CD4-positive, CD25-positive, alpha-beta regulatory T cell (primary cell): Measurements from ENCODE around the gene ABHD6. TPM values are rescaled to one million over a fixed set of nuclear protein-coding genes. Genes with fewer than 3 reads are reported as not detected.
A peak's percentile ranks its signal among the peaks of the same experiment; 100 is the strongest.
"Not testable (repeated sequence)": the region's sequence is repeated elsewhere in the genome, so short reads cannot be mapped to it uniquely, and the experiment has no call there.

ENCODE experiments used
- ATAC-seq, 2 donors: fragments of 150-1000 bp; cut with Tn5 transposase; one replicate each; pipeline ENCODE4 v1.10.0; 2021; ENCODE audit warnings: low read depth in 2 of 2, moderate number of reproducible peaks in 2 of 2, moderate library complexity in 1 of 2
- DNase-seq, 3 donors: peaks; one replicate each; pipeline versions ENCODE4 v3.0.0 to v3.0.0-alpha.2; 2012 to 2022; ENCODE audit warnings: mixed read lengths in 1 of 3
- H3K27ac ChIP-seq: one replicate; pipeline ENCODE4 v1.7.0; 2013; ENCODE audit warnings: mild to moderate bottlenecking, low read length; ENCODE audit not compliant: insufficient read depth, poor library complexity, severe bottlenecking
- H3K27me3 ChIP-seq: one replicate; pipeline ENCODE4 v1.7.0; 2013; ENCODE audit warnings: low read length; ENCODE audit not compliant: control insufficient read depth, insufficient read depth
- H3K36me3 ChIP-seq: one replicate; pipeline ENCODE4 v1.7.0; 2013; ENCODE audit warnings: mild to moderate bottlenecking, low read length, moderate library complexity; ENCODE audit not compliant: control insufficient read depth, insufficient read depth
- H3K4me1 ChIP-seq: 2 replicates; pipeline ENCODE4 v1.7.0; 2013; ENCODE audit warnings: mild to moderate bottlenecking, low read length; ENCODE audit not compliant: insufficient read depth, control insufficient read depth, poor library complexity, severe bottlenecking
- H3K4me3 ChIP-seq: one replicate; pipeline ENCODE4 v1.7.0; 2013; ENCODE audit warnings: low read depth, mild to moderate bottlenecking, low read length, moderate library complexity
- H3K9me3 ChIP-seq, 2 experiments: 1 replicate in 1 of 2; 2 replicates in 1 of 2; pipeline ENCODE4 v1.7.0; 2013; ENCODE audit warnings: low read length in 2 of 2, mild to moderate bottlenecking in 1 of 2, moderate library complexity in 1 of 2; ENCODE audit not compliant: control insufficient read depth in 2 of 2
- H3K27ac Mint-ChIP-seq, 3 donors: one replicate each; pipeline ENCODE4 v1.8.0; 2020 to 2022; ENCODE audit warnings: mild to moderate bottlenecking in 3 of 3, mixed read lengths in 3 of 3, moderate library complexity in 2 of 3
- H3K27me3 Mint-ChIP-seq: one replicate; pipeline ENCODE4 v1.8.0; 2022; ENCODE audit warnings: mild to moderate bottlenecking, mixed read lengths
- H3K36me3 Mint-ChIP-seq: one replicate; pipeline ENCODE4 v1.8.0; 2020; ENCODE audit warnings: mixed read lengths
- H3K4me1 Mint-ChIP-seq, 4 donors: one replicate each; pipeline ENCODE4 v1.8.0; 2020 to 2022; ENCODE audit warnings: mixed read lengths in 4 of 4, mild to moderate bottlenecking in 1 of 4
- H3K4me3 Mint-ChIP-seq, 4 donors: one replicate each; pipeline ENCODE4 v1.8.0; 2020 to 2022; ENCODE audit warnings: mild to moderate bottlenecking in 4 of 4, mixed read lengths in 4 of 4, moderate library complexity in 3 of 4
- H3K9me3 Mint-ChIP-seq, 7 donors: one replicate each; pipeline ENCODE4 v1.8.0; 2020 to 2022; ENCODE audit warnings: mixed read lengths in 7 of 7, mild to moderate bottlenecking in 3 of 7, moderate library complexity in 2 of 7
- polyA plus RNA-seq, 4 donors: library from polyadenylated mRNA; unstranded; fragments of 300-500 nt; fragmentation: Illumina TruSeq; gene quantifications; one replicate each; pipeline ENCODE4 v1.2.3, GENCODE V29; 2021
- total RNA-seq: library from RNA; stranded (reverse); gene quantifications from one replicate; pipeline ENCODE4 v1.2.3, GENCODE V29; 2022

The ABHD6 gene
- total and polyA plus RNA-seq, 5 donors from 2014 or later: 3.8 to 7.8 (median 4.7) TPM

- H3K36me3 Mint-ChIP-seq, H3K4me1 Mint-ChIP-seq, H3K36me3 ChIP-seq, H3K27ac ChIP-seq, H3K4me1 ChIP-seq, H3K4me3 ChIP-seq, ATAC-seq, H3K27ac Mint-ChIP-seq, H3K27me3 ChIP-seq, H3K9me3 ChIP-seq, H3K4me3 Mint-ChIP-seq, DNase-seq: not testable (repeated sequence)
- peaks cover 0 to 12% (median 2%) of the 10 kb centered on the region in 7 donors for H3K9me3 Mint-ChIP-seq
- H3K27me3 Mint-ChIP-seq: peaks cover 25% of the 10 kb centered on the region
Measured at GRCh38 chr3:58201451-58201850, 36.1 kb upstream of the ABHD6 start.

- H3K27me3 Mint-ChIP-seq: peaks cover 25% of the 10 kb centered on the region
- ATAC-seq: no peak
- H3K9me3 Mint-ChIP-seq: peaks cover 0 to 12% (median 5%) of the 10 kb centered on the region in 7 donors
- Histone ChIP-seq H3K27ac (no peak overlapping the region), H3K9me3 (no peaks in the 10 kb centered on the region), H3K4me1 (no peaks in the 10 kb centered on the region), H3K36me3 (no peaks in the 10 kb centered on the region), H3K4me3 (no peak overlapping the region), H3K27me3 (peaks cover 5% of the 10 kb centered on the region)
- H3K36me3 Mint-ChIP-seq: no peaks in the 10 kb centered on the region
- no peak for DNase-seq
- H3K4me1 Mint-ChIP-seq: peaks cover 0 to 6% (median 0%) of the 10 kb centered on the region in 4 donors
- no peak overlapping the region for H3K4me3 Mint-ChIP-seq
- H3K27ac Mint-ChIP-seq: peak overlapping the region in 1 of 3 donors; percentile 69
Measured at GRCh38 chr3:58202917-58203360, 34.7 kb upstream of the ABHD6 start.

- Histone ChIP-seq H3K27me3 (peaks cover 5% of the 10 kb centered on the region), H3K4me1 (no peaks in the 10 kb centered on the region), H3K27ac (no peak overlapping the region), H3K9me3 (no peaks in the 10 kb centered on the region), H3K36me3 (no peaks in the 10 kb centered on the region), H3K4me3 (no peak overlapping the region)
- Mint-ChIP-seq H3K4me1 (peaks cover 0 to 6% (median 0%) of the 10 kb centered on the region in 4 donors), H3K36me3 (no peaks in the 10 kb centered on the region), H3K27me3 (peaks cover 25% of the 10 kb centered on the region), H3K27ac (peak overlapping the region in 1 of 3 donors; percentile 69), H3K9me3 (peaks cover 0 to 12% (median 5%) of the 10 kb centered on the region in 7 donors), H3K4me3 (no peak overlapping the region)
- ATAC-seq: no peak
- DNase-seq: no peak
Measured at GRCh38 chr3:58203541-58203940, 34.1 kb upstream of the ABHD6 start.

GRCh38 chr3:58204720-58205119 lies 32.9 kb upstream of the ABHD6 start:
- Histone ChIP-seq H3K27ac (no peak overlapping the region), H3K4me1 (no peaks in the 10 kb centered on the region), H3K27me3 (peaks cover 7% of the 10 kb centered on the region), H3K4me3 (no peak overlapping the region), H3K9me3 (no peaks in the 10 kb centered on the region), H3K36me3 (no peaks in the 10 kb centered on the region)
- DNase-seq (no peak), ATAC-seq (no peak)
- Mint-ChIP-seq H3K9me3 (peaks cover 0 to 12% (median 5%) of the 10 kb centered on the region in 7 donors), H3K27ac (no peak overlapping the region), H3K27me3 (peaks cover 29% of the 10 kb centered on the region), H3K36me3 (no peaks in the 10 kb centered on the region), H3K4me3 (no peak overlapping the region), H3K4me1 (peaks cover 0 to 6% (median 0%) of the 10 kb centered on the region in 4 donors)

- no peak overlapping the region for H3K27ac Mint-ChIP-seq
- ATAC-seq: no peak
Measured at GRCh38 chr3:58205981-58206380, 31.6 kb upstream of the ABHD6 start.

GRCh38 chr3:58206406-58207011 lies 31.1 kb upstream of the ABHD6 start:
- peaks cover 0 to 9% (median 4%) of the 10 kb centered on the region in 7 donors for H3K9me3 Mint-ChIP-seq
- H3K4me3 Mint-ChIP-seq: no peak overlapping the region
- no peaks in the 10 kb centered on the region for H3K9me3 ChIP-seq
- H3K27ac Mint-ChIP-seq: no peak overlapping the region
- H3K4me1 Mint-ChIP-seq: no peaks in the 10 kb centered on the region
- no peak overlapping the region for H3K27ac ChIP-seq
- no peaks in the 10 kb centered on the region for H3K4me1 ChIP-seq
- peaks cover 4% of the 10 kb centered on the region for H3K27me3 ChIP-seq
- H3K27me3 Mint-ChIP-seq: peaks cover 22% of the 10 kb centered on the region
- no peak overlapping the region for H3K4me3 ChIP-seq
- ATAC-seq (peak; percentile 49 to 59), DNase-seq (peak in 1 of 3 donors; percentile 27)
- no peaks in the 10 kb centered on the region for H3K36me3 ChIP-seq
- no peaks in the 10 kb centered on the region for H3K36me3 Mint-ChIP-seq

More at GRCh38 chr3:58205981-58206380, 31.6 kb upstream of the ABHD6 start:
- Histone ChIP-seq H3K4me1 (no peaks in the 10 kb centered on the region), H3K4me3 (no peak overlapping the region), H3K27me3 (peaks cover 4% of the 10 kb centered on the region), H3K9me3 (no peaks in the 10 kb centered on the region), H3K36me3 (no peaks in the 10 kb centered on the region), H3K27ac (no peak overlapping the region)
- peaks cover 23% of the 10 kb centered on the region for H3K27me3 Mint-ChIP-seq
- H3K36me3 Mint-ChIP-seq: no peaks in the 10 kb centered on the region
- peaks cover 0 to under 1% (median 0%) of the 10 kb centered on the region in 4 donors for H3K4me1 Mint-ChIP-seq
- no peak for DNase-seq
- no peak overlapping the region for H3K4me3 Mint-ChIP-seq
- peaks cover 0 to 12% (median 4%) of the 10 kb centered on the region in 7 donors for H3K9me3 Mint-ChIP-seq

- H3K36me3 ChIP-seq: no peaks in the 10 kb centered on the region
- H3K9me3 ChIP-seq: no peaks in the 10 kb centered on the region
- Mint-ChIP-seq H3K36me3 (no peaks in the 10 kb centered on the region), H3K27me3 (peaks cover 14% of the 10 kb centered on the region), H3K27ac (no peak overlapping the region), H3K9me3 (peaks cover 0 to 5% (median 0%) of the 10 kb centered on the region in 7 donors), H3K4me3 (no peak overlapping the region), H3K4me1 (no peaks in the 10 kb centered on the region)
- ATAC-seq (no peak), DNase-seq (no peak)
- H3K4me1 ChIP-seq: no peaks in the 10 kb centered on the region
- H3K27me3 ChIP-seq: peaks cover 4% of the 10 kb centered on the region
- H3K27ac ChIP-seq: no peak overlapping the region
- H3K4me3 ChIP-seq: no peak overlapping the region
Measured at GRCh38 chr3:58207954-58208353, 29.6 kb upstream of the ABHD6 start.

- Mint-ChIP-seq H3K27me3 (peaks cover 15% of the 10 kb centered on the region), H3K36me3 (no peaks in the 10 kb centered on the region), H3K27ac (peak overlapping the region in 2 of 3 donors; percentile 50 to 63), H3K4me1 (peaks cover 0 to 2% (median under 1%) of the 10 kb centered on the region in 4 donors), H3K4me3 (no peak overlapping the region), H3K9me3 (peaks cover 0 to 3% (median 0%) of the 10 kb centered on the region in 7 donors)
- Histone ChIP-seq H3K27me3 (peaks cover 4% of the 10 kb centered on the region), H3K36me3 (no peaks in the 10 kb centered on the region), H3K27ac (no peak overlapping the region), H3K4me3 (no peak overlapping the region), H3K4me1 (no peaks in the 10 kb centered on the region), H3K9me3 (no peaks in the 10 kb centered on the region)
- DNase-seq (no peak), ATAC-seq (no peak)
Measured at GRCh38 chr3:58209933-58210332, 27.7 kb upstream of the ABHD6 start.
